Measurements from ENCODE around the gene RAMACL. TPM values are rescaled to one million over a fixed set of nuclear protein-coding genes. Genes with fewer than 3 reads are reported as not detected.
"Not testable (repeated sequence)": the region's sequence is repeated elsewhere in the genome, so short reads cannot be mapped to it uniquely, and the experiment has no call there.

Gene RAMACL
- total and polyA plus RNA-seq, 4 donors, result 0.22 to 0.59 (median 0.31) TPM

DNA sequence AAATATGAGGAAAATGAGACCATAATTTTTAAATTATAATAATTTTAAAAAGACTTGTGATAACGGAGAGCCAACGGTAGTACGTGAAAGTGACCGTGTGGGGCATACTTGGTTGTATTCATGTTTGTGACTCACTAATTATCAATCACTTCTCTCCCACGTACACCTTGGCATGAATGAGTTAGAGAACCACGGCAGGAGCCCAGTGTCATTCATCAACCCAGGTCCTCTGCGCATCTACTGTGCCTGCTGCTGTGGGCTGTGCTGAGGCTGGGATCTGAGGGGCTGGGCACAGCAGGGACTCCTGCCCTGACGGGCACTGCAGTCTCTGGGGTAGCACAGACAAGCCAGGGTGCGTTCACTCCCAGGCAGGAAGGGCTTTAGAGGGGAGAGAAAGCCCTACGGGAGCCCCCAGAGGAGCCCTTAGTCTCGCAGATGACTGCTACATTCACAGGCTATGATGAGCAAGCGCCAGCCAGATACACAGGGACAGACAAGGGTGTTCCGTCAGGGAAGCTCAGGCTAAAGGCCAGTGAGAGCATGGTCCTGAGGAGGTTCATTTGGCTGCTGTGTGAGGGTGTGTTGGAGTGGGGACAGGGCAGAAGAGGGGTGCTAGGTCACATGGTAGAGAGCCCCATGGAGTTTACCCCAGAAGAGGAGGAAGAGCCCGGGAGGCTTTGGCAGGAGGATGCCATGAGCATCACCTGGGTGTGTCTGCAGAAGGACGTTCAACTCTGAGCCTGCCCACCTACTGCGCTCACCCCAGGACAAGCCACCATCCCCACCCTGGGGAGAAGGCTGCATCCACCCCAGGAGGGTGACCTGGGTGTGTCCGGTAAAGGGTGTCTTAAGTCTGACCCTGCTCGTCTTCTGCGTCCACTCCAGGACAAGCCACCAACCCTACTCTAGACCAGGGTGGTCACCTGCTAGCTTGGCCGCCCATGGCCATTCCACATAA lies 48.8 kb upstream of the RAMACL start:
- Histone ChIP-seq H3K9me3 (ENCODE audit: control insufficient read depth in 4 of 4, low read length in 3 of 4) (no peaks in the 10 kb centered on the region), H3K36me3 (ENCODE audit: control insufficient read depth in 4 of 4, insufficient read depth in 3 of 4, low read depth in 1 of 4, low read length in 3 of 4) (no peaks in the 10 kb centered on the region), H3K27me3 (ENCODE audit: control insufficient read depth in 4 of 4, insufficient read depth in 4 of 4, low read length in 3 of 4) (no peaks in the 10 kb centered on the region), H3K9ac (ENCODE audit: low read depth in 1 of 2, low read length in 2 of 2) (no peak overlapping the region), H3K4me1 (ENCODE audit: control insufficient read depth in 4 of 4, insufficient read depth in 4 of 4, low read length in 3 of 4) (no peaks in the 10 kb centered on the region), H3K27ac (ENCODE audit: low read depth in 1 of 2, low read length in 2 of 2) (no peak overlapping the region), H3K4me3 (ENCODE audit: low read depth in 1 of 3, low read length in 3 of 3) (no peak overlapping the region)
- no peak for DNase-seq (ENCODE audit: low spot score)
- 91% methylated on average over 20 of the region's 20 CpGs for WGBS
- TF ChIP-seq FOXA2 (IDR thresholded peaks at IDR 0.05) (no peak), YY1 (IDR thresholded peaks at IDR 0.05) (no peak)

DNA sequence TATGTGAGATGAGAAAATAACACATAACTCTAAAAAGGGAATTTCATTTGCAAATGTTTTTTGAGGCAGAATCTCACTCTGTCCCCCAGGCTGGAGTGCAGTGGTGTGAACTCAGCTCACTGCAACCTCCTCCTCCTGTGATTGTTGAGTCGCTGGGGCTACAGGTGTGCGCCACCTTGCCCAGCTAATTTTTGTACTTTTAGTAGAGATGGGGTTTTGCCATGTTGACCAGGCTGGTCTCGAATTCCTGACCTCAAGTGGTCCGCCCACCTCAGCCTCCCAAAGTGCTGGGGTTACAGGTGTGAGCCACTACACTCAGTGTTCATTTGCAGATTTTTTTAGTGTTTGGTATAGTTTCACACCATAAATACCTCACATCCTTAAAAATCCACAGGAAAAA lies 48.1 kb upstream of the RAMACL start:
- H3K4me1 ChIP-seq (ENCODE audit: control insufficient read depth in 4 of 4, insufficient read depth in 4 of 4, low read length in 3 of 4); H3K4me3 ChIP-seq (ENCODE audit: low read depth in 1 of 3, low read length in 3 of 3); H3K9me3 ChIP-seq (ENCODE audit: control insufficient read depth in 4 of 4, low read length in 3 of 4); H3K36me3 ChIP-seq (ENCODE audit: control insufficient read depth in 4 of 4, insufficient read depth in 3 of 4, low read depth in 1 of 4, low read length in 3 of 4); H3K27me3 ChIP-seq (ENCODE audit: control insufficient read depth in 4 of 4, insufficient read depth in 4 of 4, low read length in 3 of 4); H3K9ac ChIP-seq (ENCODE audit: low read depth in 1 of 2, low read length in 2 of 2); H3K27ac ChIP-seq (ENCODE audit: low read depth in 1 of 2, low read length in 2 of 2); DNase-seq (ENCODE audit: low spot score): not testable (repeated sequence)
- 80% methylated on average over 4 of the region's 4 CpGs for WGBS

DNA sequence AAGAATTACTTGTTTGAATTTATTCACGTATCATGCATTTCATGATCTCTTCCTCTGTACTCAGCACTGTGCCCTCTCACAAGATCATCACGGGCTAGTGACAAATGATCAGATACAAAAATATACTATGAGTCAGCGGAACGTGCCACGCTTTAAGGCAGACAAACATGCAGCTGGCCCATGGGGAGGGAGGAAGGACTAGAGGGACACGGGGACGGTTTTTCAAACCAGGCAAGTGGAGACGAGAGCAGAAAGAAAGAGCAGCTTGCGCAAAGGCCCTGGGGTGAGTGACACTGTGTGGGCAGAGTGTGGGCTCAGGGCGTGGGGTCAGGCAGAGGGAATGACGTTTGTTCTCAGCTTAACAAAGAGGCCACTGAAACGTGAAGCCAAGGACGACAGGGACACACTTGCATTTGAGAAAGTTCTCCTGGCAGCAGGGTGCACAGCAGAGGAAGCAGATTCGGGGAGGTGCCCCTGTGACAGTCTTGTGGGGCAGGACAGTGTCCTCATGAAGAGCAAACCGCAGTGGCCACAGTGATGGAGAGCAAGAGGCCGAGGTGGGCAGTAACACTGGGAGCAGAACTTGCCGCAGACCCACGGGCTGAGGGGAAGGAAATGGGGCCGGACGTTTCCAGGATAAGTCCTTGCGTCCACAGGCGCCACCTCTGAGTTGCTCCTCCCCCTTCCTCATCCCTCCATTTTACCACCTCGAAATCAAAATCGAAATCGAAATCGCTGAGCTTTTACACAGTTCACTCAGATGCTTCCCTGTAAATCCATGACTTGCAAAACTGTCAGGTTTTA lies 47.5 kb upstream of the RAMACL start:
- Histone ChIP-seq H3K9ac (ENCODE audit: low read depth in 1 of 2, low read length in 2 of 2) (no peak overlapping the region), H3K4me1 (ENCODE audit: control insufficient read depth in 4 of 4, insufficient read depth in 4 of 4, low read length in 3 of 4) (peaks cover 0 to under 1% (median under 1%) of the 10 kb centered on the region in 4 donors), H3K27ac (ENCODE audit: low read depth in 1 of 2, low read length in 2 of 2) (peak overlapping the region in 1 of 2 donors; percentile 28), H3K9me3 (ENCODE audit: control insufficient read depth in 4 of 4, low read length in 3 of 4) (no peaks in the 10 kb centered on the region), H3K36me3 (ENCODE audit: control insufficient read depth in 4 of 4, insufficient read depth in 3 of 4, low read depth in 1 of 4, low read length in 3 of 4) (no peaks in the 10 kb centered on the region), H3K4me3 (ENCODE audit: low read depth in 1 of 3, low read length in 3 of 3) (no peak overlapping the region), H3K27me3 (ENCODE audit: control insufficient read depth in 4 of 4, insufficient read depth in 4 of 4, low read length in 3 of 4) (peaks cover 0 to 4% (median 0%) of the 10 kb centered on the region in 4 donors)
- DNase-seq (ENCODE audit: low spot score), result no peak
- 74% methylated on average over 26 of the region's 26 CpGs for WGBS
- TF ChIP-seq YY1 (IDR thresholded peaks at IDR 0.05), result peak; percentile 22
- TF ChIP-seq SP1 (IDR thresholded peaks at IDR 0.05), result no peak
- TF ChIP-seq, protein P1, sequence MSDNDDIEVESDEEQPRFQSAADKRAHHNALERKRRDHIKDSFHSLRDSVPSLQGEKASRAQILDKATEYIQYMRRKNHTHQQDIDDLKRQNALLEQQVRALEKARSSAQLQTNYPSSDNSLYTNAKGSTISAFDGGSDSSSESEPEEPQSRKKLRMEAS (IDR thresholded peaks at IDR 0.05), result no peak

DNA sequence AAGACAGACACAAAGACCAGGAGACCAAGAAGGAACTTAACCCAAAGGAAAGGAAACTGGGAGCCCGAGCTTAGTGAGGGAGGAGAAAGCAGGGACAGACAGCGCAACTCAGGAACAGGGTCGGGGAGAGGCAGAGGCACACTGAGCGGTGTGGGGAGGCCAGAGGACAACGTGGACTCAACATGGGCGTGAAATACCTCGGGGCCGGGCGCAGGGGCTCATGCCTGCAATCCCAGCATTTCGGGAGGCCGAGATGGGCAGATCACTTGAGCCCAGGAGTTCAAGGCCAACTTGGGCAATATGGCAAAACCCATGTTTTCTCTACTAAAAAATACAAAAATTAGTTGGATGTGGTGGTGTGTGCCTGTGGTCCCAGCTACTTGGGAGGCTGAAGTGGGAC lies 46.3 kb upstream of the RAMACL start:
- no peak overlapping the region for H3K4me3 ChIP-seq (ENCODE audit: low read depth in 1 of 3, low read length in 3 of 3)
- no peaks in the 10 kb centered on the region for H3K9me3 ChIP-seq (ENCODE audit: control insufficient read depth in 4 of 4, low read length in 3 of 4)
- no peak for DNase-seq (ENCODE audit: low spot score)
- no peaks in the 10 kb centered on the region for H3K36me3 ChIP-seq (ENCODE audit: control insufficient read depth in 4 of 4, insufficient read depth in 3 of 4, low read depth in 1 of 4, low read length in 3 of 4)
- WGBS, result 94% methylated on average over 11 of the region's 11 CpGs
- no peak overlapping the region for H3K9ac ChIP-seq (ENCODE audit: low read depth in 1 of 2, low read length in 2 of 2)
- H3K4me1 ChIP-seq (ENCODE audit: control insufficient read depth in 4 of 4, insufficient read depth in 4 of 4, low read length in 3 of 4), result peaks cover 0 to 13% (median 10%) of the 10 kb centered on the region in 4 donors
- no peak overlapping the region for H3K27ac ChIP-seq (ENCODE audit: low read depth in 1 of 2, low read length in 2 of 2)
- H3K27me3 ChIP-seq (ENCODE audit: control insufficient read depth in 4 of 4, insufficient read depth in 4 of 4, low read length in 3 of 4), result peaks cover 0 to 4% (median 0%) of the 10 kb centered on the region in 4 donors
- no peak for TF ChIP-seq TAF1 (conservative IDR thresholded peaks at IDR 0.05)
- TF ChIP-seq, protein P2, sequence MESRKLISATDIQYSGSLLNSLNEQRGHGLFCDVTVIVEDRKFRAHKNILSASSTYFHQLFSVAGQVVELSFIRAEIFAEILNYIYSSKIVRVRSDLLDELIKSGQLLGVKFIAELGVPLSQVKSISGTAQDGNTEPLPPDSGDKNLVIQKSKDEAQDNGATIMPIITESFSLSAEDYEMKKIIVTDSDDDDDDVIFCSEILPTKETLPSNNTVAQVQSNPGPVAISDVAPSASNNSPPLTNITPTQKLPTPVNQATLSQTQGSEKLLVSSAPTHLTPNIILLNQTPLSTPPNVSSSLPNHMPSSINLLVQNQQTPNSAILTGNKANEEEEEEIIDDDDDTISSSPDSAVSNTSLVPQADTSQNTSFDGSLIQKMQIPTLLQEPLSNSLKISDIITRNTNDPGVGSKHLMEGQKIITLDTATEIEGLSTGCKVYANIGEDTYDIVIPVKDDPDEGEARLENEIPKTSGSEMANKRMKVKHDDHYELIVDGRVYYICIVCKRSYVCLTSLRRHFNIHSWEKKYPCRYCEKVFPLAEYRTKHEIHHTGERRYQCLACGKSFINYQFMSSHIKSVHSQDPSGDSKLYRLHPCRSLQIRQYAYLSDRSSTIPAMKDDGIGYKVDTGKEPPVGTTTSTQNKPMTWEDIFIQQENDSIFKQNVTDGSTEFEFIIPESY (IDR thresholded peaks at IDR 0.05), result no peak
- no peak for TF ChIP-seq RAD21 (IDR thresholded peaks at IDR 0.05)
- no peak for TF ChIP-seq FOXA2 (IDR thresholded peaks at IDR 0.05)
- no peak for TF ChIP-seq SP1 (IDR thresholded peaks at IDR 0.05)
- no peak for TF ChIP-seq HNF4A (conservative IDR thresholded peaks at IDR 0.05)
- no peak for TF ChIP-seq JUND (IDR thresholded peaks at IDR 0.05)
- TF ChIP-seq EGR1 (IDR thresholded peaks at IDR 0.05; ENCODE audit: low read depth in 2 of 2), result no peak
- TF ChIP-seq FOXA1 (IDR thresholded peaks at IDR 0.05), result no peak
- no peak for TF ChIP-seq GABPA (IDR thresholded peaks at IDR 0.05 in 1 of 2, conservative IDR thresholded peaks at IDR 0.05 in 1 of 2)
- TF ChIP-seq, protein P3, sequence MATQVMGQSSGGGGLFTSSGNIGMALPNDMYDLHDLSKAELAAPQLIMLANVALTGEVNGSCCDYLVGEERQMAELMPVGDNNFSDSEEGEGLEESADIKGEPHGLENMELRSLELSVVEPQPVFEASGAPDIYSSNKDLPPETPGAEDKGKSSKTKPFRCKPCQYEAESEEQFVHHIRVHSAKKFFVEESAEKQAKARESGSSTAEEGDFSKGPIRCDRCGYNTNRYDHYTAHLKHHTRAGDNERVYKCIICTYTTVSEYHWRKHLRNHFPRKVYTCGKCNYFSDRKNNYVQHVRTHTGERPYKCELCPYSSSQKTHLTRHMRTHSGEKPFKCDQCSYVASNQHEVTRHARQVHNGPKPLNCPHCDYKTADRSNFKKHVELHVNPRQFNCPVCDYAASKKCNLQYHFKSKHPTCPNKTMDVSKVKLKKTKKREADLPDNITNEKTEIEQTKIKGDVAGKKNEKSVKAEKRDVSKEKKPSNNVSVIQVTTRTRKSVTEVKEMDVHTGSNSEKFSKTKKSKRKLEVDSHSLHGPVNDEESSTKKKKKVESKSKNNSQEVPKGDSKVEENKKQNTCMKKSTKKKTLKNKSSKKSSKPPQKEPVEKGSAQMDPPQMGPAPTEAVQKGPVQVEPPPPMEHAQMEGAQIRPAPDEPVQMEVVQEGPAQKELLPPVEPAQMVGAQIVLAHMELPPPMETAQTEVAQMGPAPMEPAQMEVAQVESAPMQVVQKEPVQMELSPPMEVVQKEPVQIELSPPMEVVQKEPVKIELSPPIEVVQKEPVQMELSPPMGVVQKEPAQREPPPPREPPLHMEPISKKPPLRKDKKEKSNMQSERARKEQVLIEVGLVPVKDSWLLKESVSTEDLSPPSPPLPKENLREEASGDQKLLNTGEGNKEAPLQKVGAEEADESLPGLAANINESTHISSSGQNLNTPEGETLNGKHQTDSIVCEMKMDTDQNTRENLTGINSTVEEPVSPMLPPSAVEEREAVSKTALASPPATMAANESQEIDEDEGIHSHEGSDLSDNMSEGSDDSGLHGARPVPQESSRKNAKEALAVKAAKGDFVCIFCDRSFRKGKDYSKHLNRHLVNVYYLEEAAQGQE (IDR thresholded peaks at IDR 0.05), result no peak
- no peak for TF ChIP-seq YY1 (IDR thresholded peaks at IDR 0.05)
- TF ChIP-seq, protein P4, sequence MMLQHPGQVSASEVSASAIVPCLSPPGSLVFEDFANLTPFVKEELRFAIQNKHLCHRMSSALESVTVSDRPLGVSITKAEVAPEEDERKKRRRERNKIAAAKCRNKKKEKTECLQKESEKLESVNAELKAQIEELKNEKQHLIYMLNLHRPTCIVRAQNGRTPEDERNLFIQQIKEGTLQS (IDR thresholded peaks at IDR 0.05), result no peak
- TF ChIP-seq, protein P1 (IDR thresholded peaks at IDR 0.05), result no peak
